Measurements from ENCODE around the gene PTCD3. TPM values are rescaled to one million over a fixed set of nuclear protein-coding genes. Genes with fewer than 3 reads are reported as not detected.

PTCD3 gene
- total RNA-seq, 4 donors from 2014 or later = 45.3 to 81.5 (median 63.3) TPM

DNA sequence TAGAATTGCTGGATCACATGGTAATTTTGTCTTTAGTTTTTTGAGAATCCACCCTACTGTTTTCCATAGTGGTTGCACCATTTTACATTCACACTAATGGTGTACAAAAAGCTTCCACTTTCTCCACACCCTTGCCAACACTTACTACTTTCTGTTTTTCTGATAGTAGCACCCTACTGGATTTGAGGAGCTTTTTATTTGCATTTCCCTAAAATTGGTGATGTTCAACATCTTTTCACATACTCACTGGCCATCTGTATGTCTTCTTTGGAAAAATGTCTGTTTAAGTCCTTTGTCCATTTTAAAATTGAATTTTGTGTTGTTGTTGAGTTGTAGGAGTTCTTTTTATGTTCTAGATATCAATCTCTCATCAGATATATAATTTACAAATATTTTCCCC, 3.9 kb upstream of the PTCD3 start:
- TF ChIP-seq, protein P1, sequence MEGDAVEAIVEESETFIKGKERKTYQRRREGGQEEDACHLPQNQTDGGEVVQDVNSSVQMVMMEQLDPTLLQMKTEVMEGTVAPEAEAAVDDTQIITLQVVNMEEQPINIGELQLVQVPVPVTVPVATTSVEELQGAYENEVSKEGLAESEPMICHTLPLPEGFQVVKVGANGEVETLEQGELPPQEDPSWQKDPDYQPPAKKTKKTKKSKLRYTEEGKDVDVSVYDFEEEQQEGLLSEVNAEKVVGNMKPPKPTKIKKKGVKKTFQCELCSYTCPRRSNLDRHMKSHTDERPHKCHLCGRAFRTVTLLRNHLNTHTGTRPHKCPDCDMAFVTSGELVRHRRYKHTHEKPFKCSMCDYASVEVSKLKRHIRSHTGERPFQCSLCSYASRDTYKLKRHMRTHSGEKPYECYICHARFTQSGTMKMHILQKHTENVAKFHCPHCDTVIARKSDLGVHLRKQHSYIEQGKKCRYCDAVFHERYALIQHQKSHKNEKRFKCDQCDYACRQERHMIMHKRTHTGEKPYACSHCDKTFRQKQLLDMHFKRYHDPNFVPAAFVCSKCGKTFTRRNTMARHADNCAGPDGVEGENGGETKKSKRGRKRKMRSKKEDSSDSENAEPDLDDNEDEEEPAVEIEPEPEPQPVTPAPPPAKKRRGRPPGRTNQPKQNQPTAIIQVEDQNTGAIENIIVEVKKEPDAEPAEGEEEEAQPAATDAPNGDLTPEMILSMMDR (IDR thresholded peaks at IDR 0.05) = no peak
- ATAC-seq (ENCODE audit: low FRiP score) (no peak), DNase-seq (ENCODE audit: low spot score) (no peak)

DNA sequence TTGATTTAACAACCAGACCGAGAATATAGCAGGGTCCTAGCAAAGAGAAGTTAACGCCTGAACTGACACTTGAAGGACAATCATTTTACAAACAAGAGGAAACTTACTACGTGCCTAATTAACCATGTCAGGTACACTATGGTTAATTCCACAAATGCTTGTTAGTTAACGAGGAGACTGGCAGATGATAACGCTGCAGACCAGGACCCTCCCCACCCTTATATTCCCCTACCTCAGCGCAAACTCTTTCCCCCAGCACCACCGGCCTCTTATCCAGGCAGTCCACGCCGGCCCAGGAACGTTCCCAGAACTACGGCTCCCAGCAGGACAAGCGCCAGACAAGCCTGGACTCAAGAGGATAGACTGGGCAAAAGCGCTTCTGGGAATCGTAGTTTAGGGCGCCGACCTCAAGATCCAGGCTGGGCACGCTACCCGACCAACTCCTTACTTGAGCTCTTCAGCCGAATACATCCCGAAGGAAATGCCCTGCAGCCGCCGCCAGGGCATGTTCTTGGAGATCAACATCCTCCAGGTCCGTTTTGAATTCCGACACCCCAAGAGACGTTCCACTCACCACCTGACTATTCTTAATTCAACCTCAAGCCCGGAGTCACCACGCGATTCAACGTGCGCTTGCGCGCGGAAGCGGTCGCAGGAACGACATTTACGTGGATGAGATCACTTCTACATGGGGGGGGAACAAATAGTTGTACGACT, 625 bp upstream of the PTCD3 start, which contains the start of gene POLR1A:
Gene POLR1A, minus strand, starts transcription at position 635 of the 717 bp plus-strand sequence. Its CDS starts 110 bp downstream, at position 525.
- TF ChIP-seq, protein P1 (IDR thresholded peaks at IDR 0.05) = no peak
- ATAC-seq (ENCODE audit: low FRiP score) (peak; percentile 95), DNase-seq (ENCODE audit: low spot score) (peak; percentile 53)

DNA sequence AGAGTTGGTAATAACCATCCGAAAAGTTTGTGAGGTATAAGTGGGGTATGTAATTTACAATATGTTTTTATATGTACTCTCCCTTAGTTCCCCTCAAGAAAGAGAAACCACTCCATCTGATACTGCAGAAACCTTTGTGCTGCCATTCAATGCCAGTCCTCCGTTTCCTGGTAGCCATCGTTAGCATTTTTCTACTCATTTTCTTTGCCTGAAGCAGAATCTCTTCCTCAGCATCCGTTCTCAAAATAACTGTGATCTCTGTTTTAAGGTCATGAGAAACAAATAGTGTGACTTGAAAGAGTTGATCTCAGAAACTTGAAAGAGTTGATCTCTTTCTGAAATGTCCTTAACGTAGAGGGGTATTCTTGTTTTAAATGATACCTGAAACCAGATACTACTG, 996 bp downstream of the PTCD3 start:
- DNase-seq (ENCODE audit: low spot score) (no peak), ATAC-seq (ENCODE audit: low FRiP score) (no peak)
- TF ChIP-seq, protein P1 (IDR thresholded peaks at IDR 0.05) = no peak

DNA sequence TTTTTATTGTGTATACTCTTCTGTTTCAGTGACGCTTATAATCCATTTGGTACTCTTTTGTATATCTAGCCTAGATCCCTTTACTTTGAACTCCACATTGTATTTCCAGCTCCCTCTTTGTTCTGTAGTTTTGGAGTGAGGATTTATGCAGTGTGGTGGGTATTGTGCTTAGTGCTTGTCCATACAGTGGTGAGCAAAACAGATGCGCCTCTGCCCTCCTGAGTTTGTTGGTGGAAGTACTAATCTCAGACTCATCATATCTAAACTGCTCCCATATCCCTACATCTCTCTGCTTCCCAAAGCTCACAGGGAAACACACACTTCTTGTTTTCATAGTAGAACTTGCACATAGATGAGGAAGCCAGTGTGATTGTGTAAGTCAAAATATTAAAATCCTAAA, 12.1 kb downstream of the PTCD3 start:
- TF ChIP-seq, protein P1 (IDR thresholded peaks at IDR 0.05) = no peak
- DNase-seq (ENCODE audit: low spot score) = no peak
- no peak for ATAC-seq (ENCODE audit: low FRiP score)

DNA sequence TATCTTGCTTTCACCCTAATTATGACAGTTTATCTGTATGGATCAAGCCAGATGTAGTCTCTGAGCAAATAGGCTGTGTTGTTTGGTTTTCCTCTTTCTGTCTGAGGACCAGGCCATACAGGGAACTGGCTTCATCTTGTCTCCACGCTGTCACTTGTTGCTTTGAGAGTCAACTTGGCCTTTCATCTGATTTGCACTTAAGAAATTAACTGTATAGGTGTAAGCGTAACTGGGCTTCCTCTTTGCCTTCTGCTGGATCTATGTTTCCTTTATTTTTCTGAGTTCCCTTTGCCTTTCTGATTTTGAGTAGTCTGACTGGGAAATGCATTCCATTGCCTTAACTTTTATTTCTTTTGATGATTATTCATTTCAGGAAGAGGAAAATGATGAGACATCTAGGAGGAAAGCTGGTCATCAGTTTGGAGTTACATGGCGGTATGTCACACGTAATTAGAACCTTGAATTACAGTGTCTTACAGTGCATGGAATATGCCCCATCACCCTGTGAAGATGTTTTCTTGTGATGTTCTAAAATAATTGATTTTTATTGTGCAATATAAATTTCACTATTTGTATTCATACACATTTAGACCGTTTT, 17.4 kb downstream of the PTCD3 start:
- ATAC-seq (ENCODE audit: low FRiP score) (no peak), DNase-seq (ENCODE audit: low spot score) (no peak)
- TF ChIP-seq, protein P1 (IDR thresholded peaks at IDR 0.05) = no peak

DNA sequence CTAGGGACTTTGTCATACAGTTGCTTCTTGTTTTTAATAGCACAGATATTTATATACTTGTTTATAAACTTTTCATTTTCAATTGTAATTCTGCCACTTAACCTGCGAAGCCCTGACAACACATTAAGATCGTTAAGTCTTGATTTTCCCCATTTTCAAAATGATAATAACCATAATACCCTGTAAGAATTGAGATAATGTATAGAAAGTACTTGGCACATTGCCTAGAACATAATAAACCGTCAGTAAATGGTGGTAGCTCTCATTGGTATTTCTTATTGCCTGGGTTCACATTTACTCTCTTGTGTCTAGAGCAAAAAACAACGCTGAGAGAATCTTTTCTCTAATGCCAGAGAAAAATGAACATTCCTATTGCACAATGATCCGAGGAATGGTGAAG, 18.6 kb downstream of the PTCD3 start:
- no peak for ATAC-seq (ENCODE audit: low FRiP score)
- DNase-seq (ENCODE audit: low spot score) = no peak
- TF ChIP-seq, protein P1 (IDR thresholded peaks at IDR 0.05) = no peak

DNA sequence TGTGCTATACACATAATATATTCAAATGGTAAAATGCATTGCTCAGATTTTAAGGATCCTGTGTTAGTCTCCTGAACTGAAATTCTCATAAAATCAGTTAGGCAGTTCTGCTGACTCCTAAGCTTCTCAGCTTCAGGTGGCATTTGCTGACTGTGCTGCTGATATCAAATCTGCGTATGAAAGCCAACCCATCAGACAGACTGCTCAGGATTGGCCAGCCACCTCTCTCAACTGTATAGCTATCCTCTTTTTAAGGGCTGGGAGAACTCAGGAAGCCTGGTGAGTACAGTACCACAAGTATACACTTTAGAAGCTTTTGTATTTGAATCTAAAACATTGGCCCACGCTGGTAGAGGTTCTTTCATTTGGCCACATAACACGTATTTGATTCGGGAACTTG, 28.7 kb downstream of the PTCD3 start:
- TF ChIP-seq, protein P1 (IDR thresholded peaks at IDR 0.05) = no peak
- ATAC-seq (ENCODE audit: low FRiP score) (no peak), DNase-seq (ENCODE audit: low spot score) (no peak)

All from omental fat pad (tissue), 4 donors.